Pancreas (tissue), 10 donors: ENCODE measurements around the gene FHOD3. TPM values are rescaled to one million over a fixed set of nuclear protein-coding genes. Genes with fewer than 3 reads are reported as not detected.

Experiments
- ATAC-seq, 4 donors: fragments of 200-7000 bp; cut with Tn5 transposase; one replicate each; pipeline versions ENCODE4 v1.8.0 to v1.9.1; 2020; ENCODE audit warnings: mild to moderate bottlenecking in 4 of 4, moderate library complexity in 4 of 4
- DNase-seq, 6 donors: peaks; one replicate each; pipeline ENCODE4 v3.0.0-alpha.2; 2020
- FAIRE-seq: peaks from 2 replicates; lab custom pipeline; 2012; peaks lifted over from hg19 to GRCh38; lab: Jason Lieb, UNC
- H3K27ac ChIP-seq, 4 donors: fragments of 200-600 bp; sonication (generic); 1 replicate in 3 of 4; 2 replicates in 1 of 4; pipeline versions ENCODE4 v1.5.0 to v1.8.0; 2020
- H3K27me3 ChIP-seq, 4 donors: fragments of 200-600 bp; one replicate each; pipeline ENCODE4 v1.8.0; 2021
- H3K36me3 ChIP-seq, 3 donors: fragments of 200-600 bp; sonication (generic) in 1 of 3; one replicate each; pipeline versions ENCODE4 v1.5.0 to v1.8.0; 2020 to 2021
- H3K4me1 ChIP-seq, 3 donors: fragments of 200-600 bp; one replicate each; pipeline ENCODE4 v1.8.0; 2021
- H3K4me3 ChIP-seq, 4 donors: fragments of 200-600 bp; sonication (generic) in 2 of 4; one replicate each; pipeline versions ENCODE4 v1.5.0 to v1.8.0; 2020 to 2021
- H3K9me3 ChIP-seq, 4 donors: fragments of 200-600 bp; one replicate each; pipeline ENCODE4 v1.8.0; 2021
- WGBS, 2 donors: extraction: QIAGEN DNeasy Blood & Tissue Kit; methylation state at CpG; one replicate each; pipeline ENCODE4 v1.1.7; 2013; 5-methylcytosine and 5-hydroxymethylcytosine counted together
- intact Hi-C, 3 donors: fragments of 100-400 bp; cut with DNase I; formaldehyde crosslinking; loops; one replicate each; pipeline versions ENCODE4 v1.11.1 to v1.14.2; 2022
- polyA plus RNA-seq, 2 donors: library from polyadenylated mRNA; stranded (reverse); fragments of 200-250 nt; gene quantifications; one replicate each; pipeline ENCODE4 v1.2.3, GENCODE V29; 2013
- total RNA-seq, 6 donors: library from RNA; stranded (reverse); fragmentation: NEBNext Ultra II Directional in 4 of 6; extraction: Animal tissue kit (Norgen Biotek cat#: 25700) in 4 of 6; gene quantifications; one replicate each; pipeline versions ENCODE4 v1.2.1 to v1.2.4, GENCODE V29; 2021 to 2023
- TF ChIP-seq, protein P1 (sequence below), 4 donors: fragments of 200-600 bp; sonication (generic) in 3 of 4; IDR thresholded peaks; one replicate each; pipeline versions ENCODE4 v1.5.0 to v1.8.0; 2021; ENCODE audit warnings: antibody characterized with exemption in 4 of 4
- donor health status: healthy with polysubstance abuse.
- donor health status: DM: no; HTN: no; CAD: no; lungs with moderate emphysema.
- donor health status: DM: no; HTN: no; CAD: no.
- donor health status: control.
- donor health status: control.
- donor health status: Bipolar disorder and iron deficiency.
- donor health status: DM: yes; HTN: yes; CAD: no.
- donor health status: DM: no; HTN: no; CAD: no.
- donor health status: DM: no; HTN: no; CAD: no.
- donor health status: DM: yes; HTN: yes; CAD: no.

The FHOD3 gene
- total and polyA plus RNA-seq, 8 donors = 0.25 to 4.3 (median 1.2) TPM

DNA sequence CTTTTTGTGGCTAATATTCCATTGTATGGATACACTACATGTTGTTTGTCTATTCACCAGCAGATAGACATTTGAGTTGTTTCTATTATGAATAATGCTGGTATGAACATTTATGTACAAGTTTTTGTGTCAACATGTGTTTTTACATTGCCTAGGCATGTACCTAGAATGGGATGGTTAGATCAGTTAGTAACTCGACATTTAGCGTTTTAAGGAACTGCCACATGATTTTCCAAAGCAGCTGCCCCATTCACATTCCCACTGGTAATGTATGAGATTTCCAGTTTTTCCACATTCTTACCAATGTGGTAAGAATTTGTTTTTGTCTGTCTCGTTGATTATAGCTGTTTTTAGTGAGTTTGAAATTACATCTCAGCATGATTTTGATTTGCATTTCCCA, 112.8 kb downstream of the FHOD3 start:
- no peaks in the 10 kb centered on the region for H3K27me3 ChIP-seq
- 71 to 80% methylated on average over 3 of the region's 3 CpGs for WGBS, 2 donors
- FAIRE-seq (no peak), ATAC-seq (no peak), DNase-seq (no peak)
- no peaks in the 10 kb centered on the region for H3K9me3 ChIP-seq
- TF ChIP-seq, protein P1, sequence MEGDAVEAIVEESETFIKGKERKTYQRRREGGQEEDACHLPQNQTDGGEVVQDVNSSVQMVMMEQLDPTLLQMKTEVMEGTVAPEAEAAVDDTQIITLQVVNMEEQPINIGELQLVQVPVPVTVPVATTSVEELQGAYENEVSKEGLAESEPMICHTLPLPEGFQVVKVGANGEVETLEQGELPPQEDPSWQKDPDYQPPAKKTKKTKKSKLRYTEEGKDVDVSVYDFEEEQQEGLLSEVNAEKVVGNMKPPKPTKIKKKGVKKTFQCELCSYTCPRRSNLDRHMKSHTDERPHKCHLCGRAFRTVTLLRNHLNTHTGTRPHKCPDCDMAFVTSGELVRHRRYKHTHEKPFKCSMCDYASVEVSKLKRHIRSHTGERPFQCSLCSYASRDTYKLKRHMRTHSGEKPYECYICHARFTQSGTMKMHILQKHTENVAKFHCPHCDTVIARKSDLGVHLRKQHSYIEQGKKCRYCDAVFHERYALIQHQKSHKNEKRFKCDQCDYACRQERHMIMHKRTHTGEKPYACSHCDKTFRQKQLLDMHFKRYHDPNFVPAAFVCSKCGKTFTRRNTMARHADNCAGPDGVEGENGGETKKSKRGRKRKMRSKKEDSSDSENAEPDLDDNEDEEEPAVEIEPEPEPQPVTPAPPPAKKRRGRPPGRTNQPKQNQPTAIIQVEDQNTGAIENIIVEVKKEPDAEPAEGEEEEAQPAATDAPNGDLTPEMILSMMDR (IDR thresholded peaks at IDR 0.05) = no peak
- H3K4me1 ChIP-seq = no peaks in the 10 kb centered on the region
- H3K27ac ChIP-seq = no peak overlapping the region
- intact Hi-C loops = no loop called here
- no peaks in the 10 kb centered on the region for H3K36me3 ChIP-seq
- H3K4me3 ChIP-seq = no peak overlapping the region

DNA sequence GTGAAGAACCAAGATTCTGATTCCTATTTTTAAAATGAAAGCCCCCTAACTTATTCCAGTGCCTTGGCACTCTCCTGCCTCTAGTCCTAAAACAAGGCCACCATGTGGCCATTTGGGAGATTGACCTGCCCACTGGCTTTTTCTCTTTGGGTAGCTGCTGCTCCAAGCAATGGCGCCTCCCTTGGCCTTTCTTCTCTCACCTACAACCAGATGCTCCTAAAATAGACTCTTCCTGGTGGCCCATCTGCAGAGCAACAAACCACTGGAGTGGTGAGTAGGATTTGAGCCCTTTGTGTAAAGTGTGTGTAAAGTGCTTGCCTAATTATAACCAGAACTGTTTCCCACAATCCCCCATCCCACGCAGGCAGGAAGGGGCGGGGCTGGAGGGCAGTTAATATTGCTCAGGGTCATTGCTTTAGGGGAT, 114.2 kb downstream of the FHOD3 start:
- H3K9me3 ChIP-seq = no peaks in the 10 kb centered on the region
- TF ChIP-seq, protein P1 (IDR thresholded peaks at IDR 0.05) = no peak
- no peaks in the 10 kb centered on the region for H3K36me3 ChIP-seq
- H3K27me3 ChIP-seq = no peaks in the 10 kb centered on the region
- WGBS, 2 donors = 88 to 90% methylated on average over 3 of the region's 3 CpGs
- H3K4me3 ChIP-seq = no peak overlapping the region
- intact Hi-C loops = no loop called here
- ATAC-seq = peak in 1 of 4 donors; percentile 69
- DNase-seq = no peak
- no peak for FAIRE-seq
- H3K4me1 ChIP-seq = no peaks in the 10 kb centered on the region
- H3K27ac ChIP-seq = no peak overlapping the region

DNA sequence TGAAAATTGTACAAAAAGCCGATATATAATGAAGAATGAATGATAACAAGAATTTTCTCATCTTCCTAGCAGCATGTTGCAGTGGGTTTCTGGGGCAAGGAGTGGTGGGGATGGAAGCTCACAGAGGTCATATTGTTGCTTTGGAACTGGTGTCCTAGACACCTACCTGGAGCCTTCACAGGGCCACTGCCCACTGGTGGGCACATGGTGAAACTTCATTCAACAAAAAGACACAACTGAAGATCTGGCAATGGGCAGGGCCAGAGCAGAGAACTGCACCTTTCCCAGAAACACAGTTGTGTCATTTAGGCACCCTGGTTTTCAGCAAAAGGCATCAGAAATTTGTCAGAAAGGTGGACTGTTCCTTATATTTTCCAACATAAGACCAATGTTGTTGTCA, 115.3 kb downstream of the FHOD3 start:
- no peak for DNase-seq

DNA sequence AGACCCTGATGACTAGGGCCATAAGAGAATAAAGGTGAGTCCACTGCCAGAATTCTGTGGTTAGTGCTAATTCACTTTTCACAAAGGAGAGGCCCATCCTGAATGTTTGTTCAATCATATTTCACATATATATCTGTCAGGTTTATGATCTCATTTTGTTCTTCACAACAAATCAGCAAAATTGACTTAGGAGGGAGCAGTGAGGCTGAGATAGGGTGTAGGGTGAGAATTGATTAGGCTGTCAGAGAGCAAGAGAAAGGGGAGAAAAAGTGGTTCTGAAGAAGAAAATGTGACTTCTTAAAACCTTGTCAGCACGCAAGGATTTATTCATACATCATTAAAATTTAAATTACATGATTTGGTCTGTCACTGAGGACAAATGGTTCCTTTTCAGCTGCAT, 117.7 kb downstream of the FHOD3 start:
- Histone ChIP-seq H3K4me3 (no peak overlapping the region), H3K27ac (no peak overlapping the region), H3K9me3 (no peaks in the 10 kb centered on the region), H3K4me1 (no peaks in the 10 kb centered on the region), H3K36me3 (no peaks in the 10 kb centered on the region), H3K27me3 (no peaks in the 10 kb centered on the region)
- 78 to 91% methylated on average over 1 of the region's 1 CpG for WGBS, 2 donors
- TF ChIP-seq, protein P1 (IDR thresholded peaks at IDR 0.05) = no peak
- no peak for ATAC-seq
- intact Hi-C loops = no loop called here
- no peak for DNase-seq
- no peak for FAIRE-seq

More for the DNA sequence above, 115.3 kb downstream of the FHOD3 start:
- TF ChIP-seq, protein P1 (IDR thresholded peaks at IDR 0.05) = peak in 1 of 4 donors; percentile 7
- FAIRE-seq (no peak), ATAC-seq (peak in 3 of 4 donors; percentile 44 to 89 (median 46))
- Histone ChIP-seq H3K4me3 (no peak overlapping the region), H3K9me3 (no peaks in the 10 kb centered on the region), H3K4me1 (no peaks in the 10 kb centered on the region), H3K27ac (no peak overlapping the region), H3K27me3 (no peaks in the 10 kb centered on the region), H3K36me3 (no peaks in the 10 kb centered on the region)
- 94 to 99% methylated on average over 1 of the region's 1 CpG for WGBS, 2 donors
- intact Hi-C loops = no loop called here

DNA sequence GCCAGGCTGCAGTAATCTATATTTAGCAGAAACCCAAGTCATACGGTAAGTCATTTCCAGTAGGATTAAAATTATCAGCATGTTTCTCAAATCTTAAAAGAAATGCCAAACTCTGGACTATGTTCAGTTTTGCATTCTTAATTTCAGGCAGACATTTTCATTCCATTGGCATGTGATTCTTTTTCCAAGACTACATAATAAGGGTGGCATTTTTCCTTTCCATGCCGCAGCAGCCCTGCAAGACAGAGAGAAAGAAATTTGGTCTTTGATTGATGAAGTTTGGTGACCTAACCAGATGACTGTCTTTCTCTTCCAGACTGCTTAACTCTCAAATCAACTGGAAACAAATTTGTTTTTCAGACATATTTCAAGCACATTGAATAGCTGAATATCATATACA, 118.1 kb downstream of the FHOD3 start:
- no peaks in the 10 kb centered on the region for H3K9me3 ChIP-seq
- intact Hi-C loops = no loop called here
- WGBS, 2 donors = 73 to 77% methylated on average over 2 of the region's 2 CpGs
- FAIRE-seq = no peak
- H3K27ac ChIP-seq = no peak overlapping the region
- no peak for DNase-seq
- no peaks in the 10 kb centered on the region for H3K36me3 ChIP-seq
- no peaks in the 10 kb centered on the region for H3K4me1 ChIP-seq
- H3K4me3 ChIP-seq = no peak overlapping the region
- no peak for ATAC-seq
- no peaks in the 10 kb centered on the region for H3K27me3 ChIP-seq
- TF ChIP-seq, protein P1 (IDR thresholded peaks at IDR 0.05) = no peak
